NK-92 treated with Interleukin-12 subunit alpha and Interleukin-12 subunit beta, amount 100 ng/mL, for 24 hours (cell line): Measurements from ENCODE around the gene SSTR1.
"Not testable (repeated sequence)": the region's sequence is repeated elsewhere in the genome, so short reads cannot be mapped to it uniquely, and the experiment has no call there.

Experiments used
- DNase-seq: peaks from one replicate; lab custom pipeline; 2025; lab: John Stamatoyannopoulos, UW

Gene SSTR1, protein sequence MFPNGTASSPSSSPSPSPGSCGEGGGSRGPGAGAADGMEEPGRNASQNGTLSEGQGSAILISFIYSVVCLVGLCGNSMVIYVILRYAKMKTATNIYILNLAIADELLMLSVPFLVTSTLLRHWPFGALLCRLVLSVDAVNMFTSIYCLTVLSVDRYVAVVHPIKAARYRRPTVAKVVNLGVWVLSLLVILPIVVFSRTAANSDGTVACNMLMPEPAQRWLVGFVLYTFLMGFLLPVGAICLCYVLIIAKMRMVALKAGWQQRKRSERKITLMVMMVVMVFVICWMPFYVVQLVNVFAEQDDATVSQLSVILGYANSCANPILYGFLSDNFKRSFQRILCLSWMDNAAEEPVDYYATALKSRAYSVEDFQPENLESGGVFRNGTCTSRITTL

DNA sequence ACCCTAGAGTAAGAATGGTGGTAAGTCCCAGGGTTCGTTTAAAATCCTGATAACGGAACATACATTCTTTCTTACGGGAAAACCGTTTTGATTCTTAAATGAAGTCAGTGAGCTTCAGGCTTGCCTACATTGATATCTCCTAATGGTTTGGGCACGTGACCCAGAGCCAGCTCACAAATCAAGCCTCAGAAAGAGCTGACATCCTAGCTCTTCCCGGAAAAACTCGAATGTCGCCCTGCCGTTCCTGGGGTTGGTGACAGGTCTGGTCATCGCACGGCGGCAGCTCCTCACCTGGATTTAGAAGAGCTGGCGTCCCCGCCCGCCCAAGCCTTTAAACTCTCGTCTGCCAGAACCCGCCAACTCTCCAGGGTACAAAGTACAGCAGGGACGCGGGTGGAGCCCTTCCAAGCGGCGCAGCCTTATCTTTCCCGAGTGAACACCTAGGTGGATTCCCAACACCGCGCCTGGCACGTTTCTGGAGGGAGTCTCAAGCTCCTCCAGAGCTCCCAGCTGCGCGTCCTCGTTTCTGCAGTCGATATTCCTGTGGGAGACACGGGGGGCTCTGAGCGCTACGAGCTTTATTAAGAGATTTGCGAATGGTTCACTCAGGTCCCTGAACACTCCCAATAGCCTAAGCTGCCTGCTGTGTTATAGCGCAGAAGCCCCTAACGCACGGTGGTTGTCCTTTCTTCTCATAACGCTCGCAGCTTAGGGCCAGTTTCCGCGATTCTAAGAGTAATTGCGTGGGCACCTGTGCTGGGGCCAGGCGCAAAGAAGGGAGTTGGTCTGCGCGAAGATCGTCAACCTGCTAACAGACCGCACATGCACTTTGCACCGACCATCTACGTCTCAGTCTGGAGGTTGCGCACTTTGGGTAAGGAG lies at the start of gene SSTR1:
Gene SSTR1, plus strand, starts transcription at position 169 of the 882 bp plus-strand sequence. CDS start 1,486 bp downstream, outside the sequence.
- no peak for DNase-seq

GRCh38 chr14:38158468-38158867 lies 49.2 kb upstream of the SSTR1 start:
- DNase-seq: no peak

GRCh38 chr14:38168416-38168815 lies 39.3 kb upstream of the SSTR1 start:
- no peak for DNase-seq

- no peak for DNase-seq
Observed at GRCh38 chr14:38171197-38171596, 36.5 kb upstream of the SSTR1 start.

DNA sequence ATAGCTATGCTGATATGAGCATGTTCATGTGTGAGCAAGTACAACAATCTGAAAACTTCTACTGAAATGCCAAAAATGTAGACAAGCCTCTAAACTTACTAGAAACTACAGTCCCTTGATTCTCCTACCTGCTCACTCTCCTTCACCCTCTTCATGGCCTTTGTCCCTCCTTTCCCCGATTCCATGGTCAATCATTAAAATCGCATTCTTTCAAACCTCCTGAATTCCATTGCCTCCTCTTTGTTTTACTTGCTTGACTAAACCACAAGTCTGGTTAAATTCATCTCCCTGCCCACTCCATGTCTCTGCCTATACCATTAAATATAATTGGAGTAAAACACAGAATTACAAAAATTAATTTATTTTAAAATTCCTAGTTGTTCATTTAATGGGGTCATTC lies 33.0 kb upstream of the SSTR1 start:
- no peak for DNase-seq

DNA sequence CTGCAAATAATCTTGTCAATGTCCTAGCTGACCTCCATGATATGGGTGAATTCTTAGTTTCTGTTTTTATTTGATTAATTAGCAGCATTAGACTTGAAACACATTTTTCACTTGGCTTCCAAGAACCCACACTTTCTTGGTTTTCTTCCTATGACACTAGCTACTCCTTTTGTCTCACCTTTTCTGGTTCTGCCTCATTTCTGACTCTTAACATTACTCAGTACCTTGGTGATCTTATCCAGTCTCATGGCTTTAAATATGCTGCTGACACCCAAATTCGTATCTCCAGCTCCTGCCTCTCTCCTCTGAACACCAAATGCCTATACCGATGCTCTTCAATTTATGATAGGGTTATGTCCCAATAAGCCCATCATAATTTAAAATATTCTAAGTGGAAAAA lies 32.0 kb upstream of the SSTR1 start:
- no peak for DNase-seq

DNA sequence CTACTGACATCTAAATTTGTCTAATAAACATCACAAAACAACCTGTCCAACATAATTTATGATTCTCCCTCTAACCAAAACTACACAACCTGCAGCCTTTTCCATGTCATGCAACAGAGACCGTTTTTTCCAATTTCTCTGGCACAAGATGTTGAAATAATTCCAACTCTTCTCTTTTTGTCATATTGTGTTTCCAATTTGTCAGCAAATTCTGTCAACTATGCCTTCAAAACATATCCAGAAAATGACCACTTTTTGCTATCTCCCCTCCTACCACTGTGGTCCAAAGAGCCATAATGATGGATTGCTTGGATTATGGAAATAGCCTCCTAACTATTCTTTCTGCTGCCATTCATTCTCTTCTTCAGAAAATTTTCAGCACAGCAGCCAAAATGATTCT lies 31.3 kb upstream of the SSTR1 start:
- DNase-seq: no peak

DNA sequence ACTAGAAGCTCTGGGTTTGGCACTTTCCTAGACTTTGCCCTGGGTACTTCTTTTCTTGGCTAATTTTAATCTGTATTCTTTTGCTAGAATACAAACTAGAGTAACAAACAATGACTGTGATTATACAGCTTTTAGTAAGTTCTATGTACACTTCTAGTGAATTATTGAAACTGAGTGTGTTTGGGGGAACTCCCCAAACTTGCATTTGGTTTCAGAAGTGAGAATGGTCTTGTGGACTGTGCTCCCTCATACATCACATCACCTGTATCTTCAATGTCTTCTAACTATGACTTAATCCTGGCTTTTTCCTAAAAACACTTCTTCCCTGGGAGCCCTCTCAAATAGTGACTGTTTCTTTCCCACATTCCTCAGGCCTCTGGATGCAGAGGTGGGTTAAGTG lies 23.6 kb upstream of the SSTR1 start:
- DNase-seq: no peak

DNA sequence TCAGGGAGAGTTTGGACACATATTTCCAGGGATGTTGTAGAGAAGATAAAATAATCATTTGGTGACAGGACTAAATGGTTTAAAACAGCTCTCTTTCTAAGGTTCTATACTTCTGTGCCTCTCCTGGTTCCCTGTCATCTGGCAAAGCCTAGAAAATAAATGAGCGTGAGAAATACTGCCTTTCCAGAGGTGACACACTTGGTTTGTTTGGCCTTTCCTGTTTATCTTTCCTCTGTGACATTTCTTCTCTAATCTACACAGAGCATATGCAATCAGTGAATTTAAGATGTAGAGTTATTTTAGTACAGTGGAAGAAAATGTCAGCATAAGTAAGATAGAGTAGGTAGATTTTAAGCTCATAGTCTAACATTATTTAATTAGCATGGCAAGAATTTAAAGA lies 22.0 kb upstream of the SSTR1 start:
- no peak for DNase-seq

DNA sequence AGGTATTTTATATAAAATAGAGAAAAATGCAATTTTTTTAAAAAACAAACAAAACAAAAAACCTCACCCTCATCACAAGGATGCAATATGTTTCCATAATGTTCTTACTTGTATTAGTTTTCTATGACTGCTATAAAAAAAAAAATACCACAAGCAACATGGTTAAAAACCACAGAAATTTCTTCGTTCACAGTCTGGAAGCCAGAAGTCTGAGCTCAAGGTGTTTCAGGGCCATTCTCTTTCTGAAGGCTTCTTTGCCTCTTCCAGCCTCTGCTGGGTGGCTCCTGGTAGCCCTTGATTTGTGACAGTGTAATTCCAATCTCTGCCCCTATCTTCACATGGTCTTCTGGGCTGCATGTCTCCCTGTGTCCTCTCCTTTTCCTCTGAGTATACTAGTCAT lies 21.5 kb upstream of the SSTR1 start:
- no peak for DNase-seq

DNA sequence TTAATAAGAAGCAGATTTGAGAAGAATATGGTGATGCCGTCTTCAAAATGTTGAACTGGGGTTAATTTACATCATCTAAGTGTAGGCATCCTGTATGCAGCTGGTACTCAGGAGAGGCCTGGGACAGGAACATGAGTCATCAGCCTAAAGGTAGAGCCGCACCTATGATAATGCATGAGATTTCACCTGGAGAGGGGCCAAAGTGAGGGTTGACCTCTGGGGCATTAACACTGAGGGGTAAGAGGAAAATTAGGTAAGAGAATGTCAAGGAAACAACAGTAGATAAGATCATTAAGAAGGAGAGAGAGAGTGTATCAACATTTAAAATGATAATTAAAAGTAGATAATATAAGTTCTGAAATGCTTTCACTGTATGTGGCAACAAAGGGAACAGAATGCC lies 20.2 kb upstream of the SSTR1 start:
- DNase-seq: no peak

DNA sequence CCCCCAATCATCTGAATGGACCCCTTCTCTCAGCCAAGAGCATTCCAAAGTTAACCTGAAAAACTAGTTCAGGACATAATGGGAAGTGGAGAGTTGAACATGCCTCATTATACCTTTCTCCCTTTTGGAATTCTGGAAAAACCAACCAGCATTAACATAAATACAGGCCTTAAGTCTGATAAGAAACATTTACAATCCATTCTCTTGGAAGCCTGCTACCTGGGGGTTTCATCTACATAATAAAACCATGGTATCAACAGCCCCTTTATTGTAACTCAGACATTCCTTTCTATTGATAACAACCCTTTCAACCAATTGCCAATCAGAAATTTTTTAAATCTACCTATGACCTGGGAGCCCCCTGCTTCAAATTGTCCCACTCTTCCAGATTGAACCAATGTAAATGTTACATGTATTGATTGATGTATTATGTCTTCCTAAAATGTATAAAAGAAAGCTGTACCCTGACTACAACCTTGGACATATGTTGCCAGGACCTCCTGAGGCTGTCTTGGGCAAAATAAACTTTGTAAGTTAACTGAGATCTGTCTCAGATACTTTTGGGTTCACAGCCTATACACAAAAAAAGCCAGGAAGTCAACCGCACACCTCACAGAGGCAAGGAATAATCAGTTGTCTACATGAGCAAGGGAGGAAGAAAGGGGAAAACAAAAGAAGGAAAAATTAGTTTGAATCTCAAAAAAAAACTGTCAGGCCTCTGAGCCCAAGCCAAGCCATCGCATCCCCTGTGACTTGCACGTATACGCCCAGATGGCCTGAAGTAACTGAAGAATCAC lies 17.6 kb upstream of the SSTR1 start:
- no peak for DNase-seq

- DNase-seq: not testable (repeated sequence)
Observed at GRCh38 chr14:38190846-38191245, 16.9 kb upstream of the SSTR1 start.

DNA sequence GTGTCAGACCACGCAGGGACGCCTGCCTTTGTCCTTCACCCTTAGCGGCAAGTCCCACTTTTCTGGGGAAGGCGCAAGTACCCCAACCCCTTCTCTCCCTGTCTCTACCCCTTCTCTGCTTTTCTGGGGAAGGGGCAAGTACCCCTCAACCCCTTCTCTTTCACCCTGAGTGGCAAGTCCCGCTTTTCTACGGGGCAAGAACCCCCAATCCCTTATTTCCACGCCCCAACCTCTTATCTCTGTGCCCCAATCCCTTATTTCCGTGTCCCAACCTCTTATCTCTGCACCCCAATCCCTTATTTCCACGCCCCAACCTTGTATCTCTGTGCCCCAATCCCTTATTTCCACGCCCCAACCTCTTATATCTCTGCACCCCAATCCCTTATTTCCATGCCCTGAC lies 16.2 kb upstream of the SSTR1 start:
- DNase-seq: not testable (repeated sequence)

DNA sequence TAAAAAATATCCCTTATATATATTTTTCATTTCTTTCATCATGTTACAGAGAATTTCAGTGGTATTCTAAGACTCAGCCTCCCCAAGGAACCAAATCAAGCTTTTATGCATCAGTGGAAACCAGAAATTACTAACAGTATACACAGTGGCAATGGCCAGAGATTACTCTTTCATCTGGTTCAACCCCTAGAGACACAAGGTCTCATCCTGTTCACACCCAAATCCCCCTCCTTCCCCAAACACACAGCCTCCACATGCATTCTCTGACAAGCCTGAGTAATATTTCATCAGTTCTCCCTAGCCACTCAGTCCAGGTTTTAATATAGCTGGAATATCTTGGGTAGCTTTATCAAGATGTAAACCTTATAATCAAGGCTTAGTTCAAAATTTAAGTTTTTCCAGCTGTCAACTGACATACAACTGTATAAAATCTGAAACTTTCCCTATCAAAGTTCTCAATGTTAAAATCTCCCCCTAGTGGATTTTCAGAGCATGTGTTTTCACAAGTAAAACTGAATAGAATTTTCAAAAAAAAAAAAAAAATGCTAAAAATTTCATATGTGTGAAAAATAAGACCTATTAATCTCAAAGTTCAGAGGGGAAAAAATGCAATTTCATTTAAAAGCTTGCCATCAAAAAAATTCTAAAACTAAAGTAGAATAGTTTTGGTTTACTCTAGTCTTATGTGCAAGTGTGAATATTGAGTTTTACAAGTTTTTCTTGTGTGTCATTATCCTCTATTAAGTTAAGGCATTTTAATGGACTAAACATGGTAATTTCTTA lies 10.5 kb upstream of the SSTR1 start:
- DNase-seq: no peak

GRCh38 chr14:38197784-38198335 lies 9.8 kb upstream of the SSTR1 start:
- no peak for DNase-seq

DNA sequence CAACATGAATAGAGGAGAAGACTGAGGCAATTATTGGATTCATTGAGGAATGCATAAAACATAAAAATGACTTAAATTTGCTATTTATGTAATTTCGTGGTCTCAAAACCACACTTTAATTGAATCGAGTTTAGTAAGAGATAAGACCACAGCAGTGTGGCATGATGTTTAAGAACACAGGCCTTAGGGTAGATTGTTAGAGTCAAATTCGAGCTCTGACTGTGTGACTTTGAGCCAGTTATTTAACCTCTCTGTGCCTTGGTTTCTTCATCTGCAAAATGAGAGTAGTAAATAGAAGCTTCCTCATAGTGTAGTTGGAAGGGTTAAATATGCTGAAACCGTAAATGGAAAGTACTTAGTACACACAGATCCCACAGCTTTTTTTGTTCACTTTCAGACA lies 9.3 kb upstream of the SSTR1 start:
- DNase-seq: no peak

DNA sequence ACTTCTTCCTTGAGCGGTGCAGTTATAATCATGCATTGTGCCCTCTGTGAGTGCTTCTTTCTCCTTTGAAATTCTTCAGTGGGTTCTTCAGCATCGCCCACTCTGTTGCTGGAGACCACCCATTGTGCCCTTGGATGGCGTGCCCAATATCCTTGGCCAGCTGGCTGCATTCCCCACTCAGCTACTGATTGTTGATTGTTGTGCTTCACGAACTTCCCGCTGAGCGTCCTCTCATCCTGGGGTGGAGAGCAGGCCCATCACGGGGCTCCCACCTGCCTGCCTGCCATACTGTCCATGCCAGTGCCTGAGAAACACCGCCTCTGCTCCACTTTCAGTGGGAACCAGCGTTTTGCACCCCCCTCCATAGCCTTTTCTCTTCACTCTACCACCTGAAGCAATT lies 8.6 kb upstream of the SSTR1 start:
- no peak for DNase-seq

DNA sequence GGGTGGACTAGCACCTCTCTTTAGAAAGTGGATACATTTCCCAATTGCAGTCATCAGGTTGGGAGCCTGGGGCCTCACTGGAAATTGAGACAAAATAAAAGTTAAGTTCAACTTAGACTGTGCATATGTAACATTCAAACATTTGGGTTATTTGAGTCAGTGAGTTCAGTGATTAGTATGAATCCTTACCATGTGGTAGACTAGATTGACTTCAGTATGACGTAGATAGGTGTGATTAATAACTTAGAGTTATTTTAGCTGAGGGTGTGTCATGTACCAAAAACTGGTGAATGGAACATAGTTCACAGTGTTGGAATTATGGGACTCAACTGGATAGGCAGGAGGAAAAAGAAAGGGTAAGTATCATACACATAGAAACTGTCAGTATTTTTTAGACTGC lies 8.0 kb upstream of the SSTR1 start:
- no peak for DNase-seq

GRCh38 chr14:38201137-38201828 lies 6.4 kb upstream of the SSTR1 start:
- DNase-seq: no peak
